C4-2B (cell line): ENCODE data around the gene HS6ST1.

ENCODE experiments used
- ZFX ChIP-seq: fragments of 450-650 bp; IDR thresholded peaks from 2 replicates; pipeline ENCODE4 v1.6.1; 2017
- TF ChIP-seq, protein P1 (sequence below): fragments of 450-650 bp; conservative IDR thresholded peaks from 2 replicates; pipeline ENCODE4 v1.5.1; 2017; ENCODE audit warnings: mild to moderate bottlenecking

DNA sequence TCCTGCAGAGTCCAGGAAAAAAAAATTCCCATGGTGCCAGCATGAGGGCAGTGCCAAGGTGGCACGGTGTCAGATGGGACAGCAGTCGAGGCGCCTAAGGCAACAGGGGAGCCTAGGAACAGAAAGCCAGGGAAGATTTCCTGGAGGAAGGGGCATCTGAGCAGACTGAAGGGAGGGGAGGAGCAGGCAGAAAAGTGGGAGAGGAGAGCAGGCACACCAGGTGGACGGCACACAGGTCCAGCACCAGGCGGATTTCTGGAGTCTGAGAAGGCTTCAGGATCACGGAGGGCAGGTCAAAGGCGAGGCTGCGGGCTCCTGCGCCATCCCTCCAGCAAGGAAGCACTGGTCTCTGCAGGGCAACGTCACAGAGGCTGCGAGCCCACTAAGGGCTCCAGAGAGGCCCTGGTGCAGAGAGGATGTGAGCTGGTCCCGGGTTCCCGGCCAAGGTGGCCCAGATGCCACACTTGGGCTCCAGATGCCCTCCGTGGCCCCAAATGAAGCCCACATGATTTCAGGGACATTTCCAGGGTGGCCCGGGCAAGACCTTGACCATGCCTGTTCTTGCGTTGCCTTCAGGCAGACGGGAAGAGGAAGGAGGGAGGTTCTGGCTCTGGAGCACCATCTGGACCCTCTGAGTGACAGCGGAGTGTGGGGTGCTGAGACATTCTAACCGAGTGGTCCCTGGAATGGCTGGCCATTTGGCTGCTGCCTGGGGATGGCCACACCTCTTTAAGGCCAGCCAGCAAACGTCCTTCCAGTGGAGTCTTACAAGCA lies 4.1 kb downstream of the HS6ST1 start:
- TF ChIP-seq, protein P1, sequence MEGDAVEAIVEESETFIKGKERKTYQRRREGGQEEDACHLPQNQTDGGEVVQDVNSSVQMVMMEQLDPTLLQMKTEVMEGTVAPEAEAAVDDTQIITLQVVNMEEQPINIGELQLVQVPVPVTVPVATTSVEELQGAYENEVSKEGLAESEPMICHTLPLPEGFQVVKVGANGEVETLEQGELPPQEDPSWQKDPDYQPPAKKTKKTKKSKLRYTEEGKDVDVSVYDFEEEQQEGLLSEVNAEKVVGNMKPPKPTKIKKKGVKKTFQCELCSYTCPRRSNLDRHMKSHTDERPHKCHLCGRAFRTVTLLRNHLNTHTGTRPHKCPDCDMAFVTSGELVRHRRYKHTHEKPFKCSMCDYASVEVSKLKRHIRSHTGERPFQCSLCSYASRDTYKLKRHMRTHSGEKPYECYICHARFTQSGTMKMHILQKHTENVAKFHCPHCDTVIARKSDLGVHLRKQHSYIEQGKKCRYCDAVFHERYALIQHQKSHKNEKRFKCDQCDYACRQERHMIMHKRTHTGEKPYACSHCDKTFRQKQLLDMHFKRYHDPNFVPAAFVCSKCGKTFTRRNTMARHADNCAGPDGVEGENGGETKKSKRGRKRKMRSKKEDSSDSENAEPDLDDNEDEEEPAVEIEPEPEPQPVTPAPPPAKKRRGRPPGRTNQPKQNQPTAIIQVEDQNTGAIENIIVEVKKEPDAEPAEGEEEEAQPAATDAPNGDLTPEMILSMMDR, result no peak
- no peak for TF ChIP-seq ZFX
